ENCODE measurements around the gene UBE2N.
"Not testable (repeated sequence)": the region's sequence is repeated elsewhere in the genome, so short reads cannot be mapped to it uniquely, and the experiment has no call there.

UBE2N gene

GRCh38 chr12:93390031-93390430, 51.7 kb downstream of the UBE2N start:
- Histone ChIP-seq H3K4me1 (ENCODE audit: insufficient read depth, low read length) (no peaks in the 10 kb centered on the region), H3K9me3 (ENCODE audit: control insufficient read depth, insufficient read depth, low read length) (no peaks in the 10 kb centered on the region), H3K9ac (ENCODE audit: low read depth, low read length) (no peak overlapping the region), H3K36me3 (ENCODE audit: insufficient read depth, low read length) (no peaks in the 10 kb centered on the region; the same call in 1 of the 2 replicates)

- H3K9me3 ChIP-seq (ENCODE audit: control insufficient read depth, insufficient read depth, low read length) = no peaks in the 10 kb centered on the region
- H3K9ac ChIP-seq (ENCODE audit: low read depth, low read length) = no peak overlapping the region
- no peaks in the 10 kb centered on the region for H3K4me1 ChIP-seq (ENCODE audit: insufficient read depth, low read length)
- H3K36me3 ChIP-seq (ENCODE audit: insufficient read depth, low read length) = no peaks in the 10 kb centered on the region; the same call in 1 of the 2 replicates
These were observed 54.0 kb downstream of the UBE2N start for GRCh38 chr12:93387780-93388179.

GRCh38 chr12:93381976-93382437, 59.7 kb downstream of the UBE2N start:
- peaks cover 17% of the 10 kb centered on the region for H3K4me1 ChIP-seq (ENCODE audit: insufficient read depth, low read length)
- not testable (repeated sequence) for H3K9ac ChIP-seq (ENCODE audit: low read depth, low read length)

GRCh38 chr12:93381161-93381975, 60.4 kb downstream of the UBE2N start:
- peak overlapping the region; percentile 99; the same call in 1 of the 2 replicates for H3K9ac ChIP-seq (ENCODE audit: low read depth, low read length)
- H3K4me1 ChIP-seq (ENCODE audit: insufficient read depth, low read length) = peaks cover 22% of the 10 kb centered on the region
- H3K36me3 ChIP-seq (ENCODE audit: insufficient read depth, low read length) = no peaks in the 10 kb centered on the region
- H3K9me3 ChIP-seq (ENCODE audit: control insufficient read depth, insufficient read depth, low read length) = no peaks in the 10 kb centered on the region

More at GRCh38 chr12:93381976-93382437, 59.7 kb downstream of the UBE2N start:
- not testable (repeated sequence) for H3K9me3 ChIP-seq (ENCODE audit: control insufficient read depth, insufficient read depth, low read length); H3K36me3 ChIP-seq (ENCODE audit: insufficient read depth, low read length)

- Histone ChIP-seq H3K36me3 (ENCODE audit: insufficient read depth, low read length) (no peaks in the 10 kb centered on the region), H3K9ac (ENCODE audit: low read depth, low read length) (peak overlapping the region; percentile 99; the same call in 1 of the 2 replicates), H3K4me1 (ENCODE audit: insufficient read depth, low read length) (peaks cover 27% of the 10 kb centered on the region), H3K9me3 (ENCODE audit: control insufficient read depth, insufficient read depth, low read length) (no peaks in the 10 kb centered on the region)
These were observed 61.1 kb downstream of the UBE2N start for GRCh38 chr12:93380480-93381121.

GRCh38 chr12:93379981-93380361, 61.8 kb downstream of the UBE2N start:
- Histone ChIP-seq H3K9ac (ENCODE audit: low read depth, low read length) (peak overlapping the region; percentile 99), H3K4me1 (ENCODE audit: insufficient read depth, low read length) (peaks cover 27% of the 10 kb centered on the region), H3K9me3 (ENCODE audit: control insufficient read depth, insufficient read depth, low read length) (no peaks in the 10 kb centered on the region), H3K36me3 (ENCODE audit: insufficient read depth, low read length) (no peaks in the 10 kb centered on the region)

- Histone ChIP-seq H3K9ac (ENCODE audit: low read depth, low read length) (peak overlapping the region; percentile 99), H3K36me3 (ENCODE audit: insufficient read depth, low read length) (no peaks in the 10 kb centered on the region), H3K4me1 (ENCODE audit: insufficient read depth, low read length) (peaks cover 27% of the 10 kb centered on the region), H3K9me3 (ENCODE audit: control insufficient read depth, insufficient read depth, low read length) (no peaks in the 10 kb centered on the region)
These were observed 62.3 kb downstream of the UBE2N start for GRCh38 chr12:93379326-93379980.

- H3K4me1 ChIP-seq (ENCODE audit: insufficient read depth, low read length) = peaks cover 31% of the 10 kb centered on the region
- H3K36me3 ChIP-seq (ENCODE audit: insufficient read depth, low read length) = no peaks in the 10 kb centered on the region
- no peaks in the 10 kb centered on the region for H3K9me3 ChIP-seq (ENCODE audit: control insufficient read depth, insufficient read depth, low read length)
- peak overlapping the region; percentile 99 for H3K9ac ChIP-seq (ENCODE audit: low read depth, low read length)
These were observed 62.8 kb downstream of the UBE2N start for GRCh38 chr12:93378998-93379325.

GRCh38 chr12:93378196-93378997, 63.4 kb downstream of the UBE2N start:
- peak overlapping the region; percentile 99 for H3K9ac ChIP-seq (ENCODE audit: low read depth, low read length)
- H3K4me1 ChIP-seq (ENCODE audit: insufficient read depth, low read length) = peaks cover 35% of the 10 kb centered on the region
- not testable (repeated sequence) for H3K36me3 ChIP-seq (ENCODE audit: insufficient read depth, low read length); H3K9me3 ChIP-seq (ENCODE audit: control insufficient read depth, insufficient read depth, low read length)

GRCh38 chr12:93377252-93378195, 64.2 kb downstream of the UBE2N start, which contains the start of gene NUDT4:
Gene NUDT4, plus strand, starts transcription at chr12:93377925. Its CDS starts 398 bp downstream, at chr12:93378323.
- H3K9me3 ChIP-seq (ENCODE audit: control insufficient read depth, insufficient read depth, low read length) = no peaks in the 10 kb centered on the region
- H3K4me1 ChIP-seq (ENCODE audit: insufficient read depth, low read length) = peaks cover 39% of the 10 kb centered on the region
- H3K9ac ChIP-seq (ENCODE audit: low read depth, low read length) = peak within 1 kb of the TSS; percentile 99
- H3K36me3 ChIP-seq (ENCODE audit: insufficient read depth, low read length) = no peaks in the 10 kb centered on the region

- Histone ChIP-seq H3K9me3 (ENCODE audit: control insufficient read depth, insufficient read depth, low read length) (no peaks in the 10 kb centered on the region), H3K36me3 (ENCODE audit: insufficient read depth, low read length) (no peaks in the 10 kb centered on the region), H3K4me1 (ENCODE audit: insufficient read depth, low read length) (peaks cover 35% of the 10 kb centered on the region), H3K9ac (ENCODE audit: low read depth, low read length) (peak overlapping the region; percentile 73)
These were observed 65.1 kb downstream of the UBE2N start for GRCh38 chr12:93376436-93377251.

- Histone ChIP-seq H3K9ac (ENCODE audit: low read depth, low read length) (no peak overlapping the region; the same call in 1 of the 2 replicates), H3K36me3 (ENCODE audit: insufficient read depth, low read length) (no peaks in the 10 kb centered on the region), H3K4me1 (ENCODE audit: insufficient read depth, low read length) (peaks cover 28% of the 10 kb centered on the region), H3K9me3 (ENCODE audit: control insufficient read depth, insufficient read depth, low read length) (no peaks in the 10 kb centered on the region)
These were observed 65.8 kb downstream of the UBE2N start for GRCh38 chr12:93375906-93376305.

Data from ES-I3 (cell line).